Measurements from ENCODE around the gene CEMIP.
"Not testable (repeated sequence)": the region's sequence is repeated elsewhere in the genome, so short reads cannot be mapped to it uniquely, and the experiment has no call there.

Gene CEMIP

DNA sequence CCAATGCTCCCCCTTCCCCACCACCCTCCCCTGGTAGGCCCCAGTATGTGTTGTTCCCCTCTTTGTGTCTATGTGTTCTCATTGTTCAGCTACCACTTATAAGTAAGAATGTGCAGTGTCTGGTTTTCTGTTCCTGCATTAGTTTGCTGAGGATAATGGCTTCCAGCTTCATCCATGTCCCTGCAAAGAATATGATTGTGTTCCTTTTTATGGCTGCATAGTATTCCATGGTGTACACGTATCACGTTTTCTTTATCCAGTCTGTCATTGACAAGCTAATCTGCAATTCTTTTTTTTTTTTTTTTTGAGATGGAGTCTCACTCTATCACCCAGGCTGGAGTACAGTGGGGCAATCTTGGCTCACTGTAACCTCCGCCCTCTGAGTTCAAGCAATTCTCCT, 15.9 kb upstream of the CEMIP start:
- DNase-seq = not testable (repeated sequence)

DNA sequence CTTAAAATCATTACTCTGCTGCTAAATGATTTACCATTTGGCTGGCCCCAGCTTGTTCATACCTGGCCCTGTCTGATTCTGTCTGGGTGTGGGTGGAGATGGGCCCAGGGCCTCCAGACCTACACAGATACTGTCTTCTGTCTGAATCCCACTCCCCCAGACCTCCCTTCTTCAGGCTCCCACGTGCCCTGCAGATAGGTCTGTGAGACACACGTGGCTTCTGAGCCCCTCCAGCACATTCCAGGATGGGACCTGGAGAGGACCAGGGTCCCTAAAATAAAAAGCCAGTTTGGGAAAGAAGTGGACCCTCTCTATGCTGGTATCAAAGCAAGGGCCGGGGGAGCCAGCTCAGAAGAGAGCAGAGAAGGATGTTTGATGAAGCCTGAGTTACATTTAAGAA, 14.6 kb upstream of the CEMIP start:
- DNase-seq = no peak

DNA sequence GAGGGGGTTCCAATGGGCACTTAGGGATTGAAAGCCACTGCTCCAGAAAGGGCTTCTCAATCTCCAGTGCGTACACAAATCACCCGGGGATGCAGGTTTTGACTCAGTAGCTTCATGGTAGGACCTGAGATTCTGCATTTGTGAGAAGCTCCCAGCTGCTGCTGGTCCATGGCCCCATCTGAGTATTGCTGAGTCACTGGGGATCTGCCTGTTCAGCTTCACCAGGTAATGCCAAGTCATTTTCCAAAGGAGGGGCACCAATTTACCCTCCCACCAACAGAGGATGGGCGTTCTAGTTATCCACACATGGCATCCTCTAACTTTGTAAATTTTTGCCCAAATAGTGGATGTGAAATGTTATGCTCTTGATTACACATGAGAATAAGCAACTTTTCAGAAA, 12.9 kb upstream of the CEMIP start:
- DNase-seq = no peak

DNA sequence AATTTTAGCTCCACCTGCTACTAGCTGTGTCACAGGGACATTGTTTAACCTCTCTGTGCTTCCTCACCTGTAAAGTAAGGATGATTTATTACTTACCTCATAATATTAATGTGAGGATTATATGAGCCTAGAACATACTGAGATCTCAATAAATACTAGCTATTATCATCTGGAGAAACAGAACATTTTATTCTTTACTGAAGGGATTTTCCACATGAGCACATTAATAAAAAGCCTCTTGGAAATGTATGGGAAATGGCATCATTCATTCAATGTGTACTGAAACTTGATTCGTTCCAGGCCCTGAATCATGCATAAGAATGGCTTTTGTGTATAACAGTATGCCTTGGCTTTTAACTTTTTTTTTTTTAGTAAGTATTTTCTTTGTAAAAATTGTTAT, 11.0 kb upstream of the CEMIP start:
- DNase-seq = no peak

GRCh38 chr15:80769153-80769828, 9.9 kb upstream of the CEMIP start:
- no peak for DNase-seq

GRCh38 chr15:80769829-80770705, 9.1 kb upstream of the CEMIP start:
- no peak for DNase-seq

- no peak for DNase-seq
These were observed 6.0 kb upstream of the CEMIP start for GRCh38 chr15:80773122-80773551.

- no peak for DNase-seq
These were observed 5.3 kb upstream of the CEMIP start for GRCh38 chr15:80773792-80774352.

GRCh38 chr15:80774486-80774885, 4.7 kb upstream of the CEMIP start:
- DNase-seq = no peak

DNA sequence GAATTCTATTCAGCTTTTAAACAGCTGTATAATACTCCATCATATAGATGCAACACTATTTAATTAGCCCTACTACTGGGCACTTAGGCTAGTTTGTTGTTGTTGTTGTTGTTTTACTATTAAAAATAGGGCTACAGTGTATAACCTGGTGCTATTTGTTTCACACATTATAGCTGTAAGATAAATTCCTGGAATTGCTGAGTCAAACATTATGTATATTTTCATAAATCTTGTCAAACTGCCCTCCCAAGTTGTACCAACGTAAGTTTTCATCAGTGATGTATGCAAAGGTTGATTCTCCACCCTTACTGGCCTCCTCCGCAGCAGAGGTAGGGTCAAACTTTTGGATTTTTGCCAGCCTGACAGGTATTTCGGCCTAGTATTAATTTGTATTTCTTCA, 3.8 kb upstream of the CEMIP start:
- DNase-seq = no peak

DNA sequence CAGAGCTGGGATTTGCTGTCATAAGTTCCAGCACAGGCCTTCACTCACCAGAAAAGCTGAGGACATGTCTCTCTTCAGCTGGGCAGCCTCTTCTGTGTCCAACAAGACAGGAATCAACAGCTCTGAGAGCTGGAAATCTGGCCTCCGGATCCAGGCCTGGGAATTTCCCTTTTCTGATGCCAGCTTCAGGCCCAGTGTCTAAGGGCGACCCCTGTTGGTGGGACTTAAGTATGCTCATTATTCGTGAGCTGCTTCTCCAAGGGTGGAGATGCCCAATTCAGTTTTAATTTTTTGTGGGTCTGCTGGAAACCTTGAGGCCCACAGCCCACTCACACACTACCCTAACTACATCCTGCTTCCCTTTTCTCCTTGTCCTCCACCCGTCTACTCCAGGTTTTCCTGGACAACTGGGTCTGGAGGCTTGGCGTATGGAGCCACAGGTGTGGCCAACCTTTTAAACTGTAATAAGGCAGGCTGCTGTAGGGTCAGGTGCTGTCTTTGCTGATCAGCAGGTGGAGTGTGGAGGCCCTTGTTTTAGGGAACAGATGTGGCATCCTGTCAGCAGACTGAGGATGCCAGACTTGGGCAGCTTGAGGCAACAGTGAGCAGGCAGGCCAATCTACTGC, 2.6 kb upstream of the CEMIP start:
- DNase-seq = peak; percentile 58 to 59

DNA sequence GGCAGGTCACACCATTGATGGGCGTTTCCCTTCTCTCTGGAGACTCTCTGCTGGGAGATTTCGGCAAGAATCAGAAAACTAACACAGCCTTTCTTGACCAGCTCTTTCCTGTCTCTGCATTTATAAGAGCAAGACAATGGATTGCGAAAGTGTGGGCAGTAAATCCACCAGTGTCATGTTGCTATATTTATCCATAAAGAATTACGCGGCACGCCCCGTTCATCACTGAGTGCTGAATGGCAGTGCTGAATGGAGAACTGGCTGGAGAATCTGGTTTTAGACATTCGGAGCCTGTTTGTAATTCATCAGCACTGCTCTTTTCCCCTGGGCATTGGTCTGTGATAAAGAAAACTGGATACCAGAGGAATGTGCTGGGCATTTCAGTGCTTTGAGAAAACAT, 2.0 kb upstream of the CEMIP start:
- no peak for DNase-seq

DNA sequence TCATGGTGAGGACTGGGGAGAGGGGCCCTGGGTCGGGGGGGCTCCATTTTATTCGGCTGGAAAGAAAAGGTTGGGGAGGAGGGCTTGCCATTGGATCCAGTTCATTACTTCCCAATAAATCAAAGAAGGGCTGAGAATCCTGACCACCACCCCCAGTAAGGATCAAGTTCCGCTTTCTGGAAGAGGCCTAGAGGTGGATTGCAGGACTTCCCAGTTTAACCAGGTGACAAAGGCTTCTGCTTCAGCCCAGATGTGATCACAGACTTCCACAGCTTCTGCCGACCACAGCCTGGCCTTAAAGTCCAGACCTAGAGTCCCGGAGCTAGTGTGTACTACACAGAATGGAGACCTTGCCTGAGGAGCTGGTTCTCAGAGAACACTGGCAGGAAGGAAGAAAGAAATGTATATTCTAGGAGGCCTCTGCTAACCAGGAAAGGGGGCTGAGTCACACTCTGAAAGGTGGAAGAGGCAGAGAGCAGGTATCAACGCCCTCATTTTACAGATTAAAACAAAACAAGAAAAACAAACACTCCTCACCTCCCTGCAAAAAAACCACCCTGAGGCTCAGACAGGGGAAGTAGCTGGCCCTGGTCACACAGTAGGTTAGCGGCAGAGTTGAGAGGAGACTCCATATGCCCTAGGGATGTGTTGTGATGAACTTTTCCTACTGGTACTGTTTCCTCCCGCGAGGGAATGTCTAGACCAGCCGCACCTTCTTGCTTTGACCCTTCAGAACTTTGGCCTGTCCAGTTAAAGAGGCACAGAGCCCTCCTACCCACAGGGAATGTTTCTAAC, 1.1 kb upstream of the CEMIP start:
- DNase-seq = no peak

DNA sequence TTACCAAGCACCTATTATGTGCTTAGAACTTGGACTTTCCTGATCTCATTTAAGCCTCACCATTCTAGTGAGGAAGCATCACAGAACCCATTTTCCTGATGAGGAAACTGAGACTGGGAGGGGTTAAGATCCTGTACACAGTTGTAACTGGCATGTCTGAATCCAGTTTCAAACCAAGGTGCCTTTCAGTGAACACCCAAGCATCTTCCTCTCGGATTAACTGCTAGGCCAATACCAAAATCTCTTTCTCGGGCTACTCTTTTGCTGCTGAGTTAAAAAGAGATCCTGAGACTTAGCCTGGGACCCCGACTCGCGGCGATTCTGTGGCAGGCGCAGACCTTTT, 578 bp upstream of the CEMIP start:
- no peak for DNase-seq

- no peak for DNase-seq
These were observed 667 bp downstream of the CEMIP start for GRCh38 chr15:80779658-80780415.

DNA sequence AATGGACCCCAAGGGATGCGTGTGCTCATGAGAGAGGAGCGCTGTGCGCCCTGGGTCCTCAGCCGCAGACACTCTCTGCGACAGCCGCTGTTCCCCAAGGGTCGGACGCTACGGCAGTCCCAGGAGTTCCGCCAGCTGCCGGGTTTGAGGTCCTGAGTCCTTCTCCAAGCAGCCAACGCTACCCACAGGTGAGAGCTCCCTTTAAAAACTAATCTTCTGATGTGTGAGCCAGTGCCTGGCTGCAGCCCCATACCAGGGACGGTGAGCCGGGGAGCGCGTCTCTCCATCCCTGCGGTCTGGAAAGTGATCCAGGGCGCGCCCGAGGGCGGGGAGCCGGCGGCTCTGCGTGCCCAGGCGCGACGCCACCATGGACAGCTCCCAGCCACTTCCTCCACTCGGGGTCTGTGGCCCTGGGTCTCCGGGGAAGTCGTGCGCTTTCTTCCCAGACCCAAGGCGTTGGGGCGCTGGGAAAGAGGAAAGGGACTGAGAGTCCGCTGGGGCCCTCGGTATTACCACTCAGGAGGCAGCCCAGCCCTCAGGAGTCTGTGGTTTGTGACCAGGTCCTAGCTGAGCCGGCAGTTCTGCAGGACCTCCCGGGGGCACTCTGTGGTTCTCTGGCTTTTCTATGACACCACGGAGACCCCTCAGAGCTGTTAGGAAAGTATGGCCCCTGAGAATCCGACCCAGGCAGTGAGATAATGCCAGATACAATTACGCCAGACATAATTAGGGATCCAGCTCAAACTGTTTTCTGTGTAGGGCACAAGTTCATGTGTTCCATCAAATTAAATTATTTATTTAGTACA, 1.4 kb downstream of the CEMIP start:
- no peak for DNase-seq

DNA sequence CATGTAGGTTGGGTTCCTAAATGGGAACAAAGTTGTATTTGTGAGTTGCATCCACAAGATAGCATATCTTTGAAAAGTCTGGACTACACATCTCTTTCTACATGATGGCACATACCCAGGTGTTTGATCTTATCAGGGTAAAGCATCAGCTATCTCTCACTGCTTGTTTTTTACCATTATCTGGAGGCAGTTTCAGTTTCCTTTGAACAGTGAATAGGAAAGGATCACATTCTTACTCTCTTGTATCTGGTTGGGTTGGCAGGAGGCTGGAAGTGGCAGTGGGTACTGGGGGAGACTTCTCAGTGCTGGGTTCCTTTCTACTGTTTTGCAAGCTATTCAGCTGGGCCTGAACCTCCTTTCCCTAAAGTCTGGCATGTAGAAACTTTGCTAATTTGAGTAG, 4.1 kb downstream of the CEMIP start:
- no peak for DNase-seq

DNA sequence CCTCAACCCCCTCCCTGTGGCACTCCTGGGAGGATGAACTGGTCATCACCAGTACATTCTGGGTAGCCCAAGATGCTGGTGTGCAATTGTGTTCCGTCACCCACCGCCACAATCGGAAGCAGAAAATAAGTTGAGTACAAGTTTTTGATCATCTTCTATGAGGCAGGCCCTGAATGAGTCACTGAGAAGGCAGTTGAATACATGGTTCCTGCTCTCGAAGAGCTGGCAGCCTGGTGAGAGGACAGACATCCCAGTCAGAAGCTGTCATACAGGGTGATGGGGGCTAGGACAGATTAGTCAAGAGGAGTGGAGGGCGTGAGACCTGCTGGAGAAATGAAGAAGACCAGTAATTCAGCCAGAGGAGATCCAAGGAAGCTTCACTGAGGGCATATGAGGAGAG, 6.2 kb downstream of the CEMIP start:
- no peak for DNase-seq

- DNase-seq = no peak
These were observed 6.7 kb downstream of the CEMIP start for GRCh38 chr15:80785811-80786354.

DNA sequence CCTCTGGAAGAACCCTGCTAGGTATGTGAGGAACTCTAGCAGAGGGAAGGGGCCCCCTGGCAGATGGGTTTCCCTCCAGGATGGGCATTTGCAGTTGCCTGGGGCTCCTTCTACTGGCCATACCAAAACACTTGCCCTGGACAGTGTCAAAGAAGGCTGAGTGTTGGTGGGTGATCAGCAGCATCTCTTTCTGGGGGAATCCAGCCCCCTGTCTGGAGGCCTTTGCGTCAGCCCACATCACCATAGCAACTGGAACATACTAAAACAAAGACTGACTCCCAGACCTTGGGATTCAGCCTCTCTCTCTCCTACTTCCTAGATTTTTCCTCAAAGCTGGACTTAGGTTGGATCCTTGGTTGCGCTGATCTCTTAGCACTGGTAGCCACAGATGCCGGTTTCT, 8.1 kb downstream of the CEMIP start:
- no peak for DNase-seq

GRCh38 chr15:80788536-80788935, 9.4 kb downstream of the CEMIP start:
- no peak for DNase-seq
